Right forelimb (tissue), 1 donor: Measurements from ENCODE around the gene REV1.
"Not testable (repeated sequence)": the region's sequence is repeated elsewhere in the genome, so short reads cannot be mapped to it uniquely, and the experiment has no call there.

Experiments used
- DNase-seq: peaks from one replicate; pipeline ENCODE4 v3.0.0-alpha.2; 2018

The REV1 gene

GRCh38 chr2:99489761-99490622 lies at the start of gene REV1:
TSS of gene REV1 (minus strand) at chr2:99490017. CDS start at chr2:99464975, 25,042 bp downstream.
- DNase-seq, result peak; percentile 97

GRCh38 chr2:99537910-99538485 lies 48.2 kb upstream of the REV1 start:
- DNase-seq, result no peak

GRCh38 chr2:99524056-99524455 lies 34.2 kb upstream of the REV1 start:
- no peak for DNase-seq

GRCh38 chr2:99522157-99522556 lies 32.3 kb upstream of the REV1 start:
- no peak for DNase-seq

- DNase-seq, result no peak
Observed at GRCh38 chr2:99520813-99521212, 31.0 kb upstream of the REV1 start.

- DNase-seq, result no peak
Observed at GRCh38 chr2:99520195-99520594, 30.4 kb upstream of the REV1 start.

GRCh38 chr2:99514357-99514756 lies 24.5 kb upstream of the REV1 start:
- no peak for DNase-seq

- DNase-seq, result no peak
Observed at GRCh38 chr2:99512181-99512591, 22.4 kb upstream of the REV1 start.

GRCh38 chr2:99509387-99509786 lies 19.6 kb upstream of the REV1 start:
- DNase-seq, result no peak

GRCh38 chr2:99507937-99508818 lies 18.4 kb upstream of the REV1 start:
- DNase-seq, result no peak

- no peak for DNase-seq
Observed at GRCh38 chr2:99504844-99505584, 15.2 kb upstream of the REV1 start.

- not testable (repeated sequence) for DNase-seq
Observed at GRCh38 chr2:99503662-99504416, 14.0 kb upstream of the REV1 start.

- DNase-seq, result no peak
Observed at GRCh38 chr2:99496021-99496420, 6.2 kb upstream of the REV1 start.

GRCh38 chr2:99495115-99495860 lies 5.5 kb upstream of the REV1 start:
- no peak for DNase-seq

- DNase-seq, result no peak
Observed at GRCh38 chr2:99492721-99493120, 2.9 kb upstream of the REV1 start.

GRCh38 chr2:99490623-99491461 lies 1.0 kb upstream of the REV1 start:
- no peak for DNase-seq

- no peak for DNase-seq
Observed at GRCh38 chr2:99489063-99489760, 605 bp downstream of the REV1 start.

- DNase-seq, result no peak
Observed at GRCh38 chr2:99488539-99489062, 1.2 kb downstream of the REV1 start.

GRCh38 chr2:99487906-99488305 lies 1.9 kb downstream of the REV1 start:
- no peak for DNase-seq
